Loucy (cell line): ENCODE data around the gene SNAPC1.

Experiments
- CTCF ChIP-seq: fragments of 200-600 bp; sonication (generic); conservative IDR thresholded peaks from 2 replicates; pipeline ENCODE4 v1.5.1; 2014; ENCODE audit warnings: mild to moderate bottlenecking, antibody characterized with exemption, low read length
- EZH2phosphoT487 ChIP-seq: fragments of 200-600 bp; IDR thresholded peaks from 2 replicates; pipeline ENCODE4 v1.6.1; 2018; ENCODE audit warnings: antibody characterized with exemption, mild to moderate bottlenecking, moderate library complexity, borderline replicate concordance

- TF ChIP-seq CTCF (no peak), EZH2phosphoT487 (no peak)
These were observed 28.2 kb upstream of the SNAPC1 start for GRCh38 chr14:61733972-61734371.
